GM13977 (cell line): ENCODE measurements around the gene SIAH1.
"Not testable (repeated sequence)": the region's sequence is repeated elsewhere in the genome, so short reads cannot be mapped to it uniquely, and the experiment has no call there.

Experiments used
- DNase-seq: peaks from one replicate; pipeline ENCODE4 v3.0.0; 2012; ENCODE audit warnings: low spot score
- CTCF ChIP-seq: IDR thresholded peaks from 2 replicates; pipeline ENCODE4 v1.5.1; 2012; ENCODE audit warnings: mild to moderate bottlenecking, control low read depth; ENCODE audit not compliant: insufficient read depth; ENCODE audit errors: extremely low read depth, missing control alignments
- in situ Hi-C: fragments of 300-500 bp; cut with MboI; formaldehyde crosslinking; loops from one replicate; pipeline ENCODE4 v1.12.0; 2022; ENCODE audit warnings: low sequenced_read_pairs, low pct_unique_long_range_greater_than_20kb, mixed read lengths, inconsistent platforms; ENCODE audit not compliant: unreplicated experiment

SIAH1 gene

GRCh38 chr16:48409839-48410632 lies 24.8 kb upstream of the SIAH1 start:
- DNase-seq = no peak
- TF ChIP-seq CTCF = no peak
- in situ Hi-C loops = no loop called here

DNA sequence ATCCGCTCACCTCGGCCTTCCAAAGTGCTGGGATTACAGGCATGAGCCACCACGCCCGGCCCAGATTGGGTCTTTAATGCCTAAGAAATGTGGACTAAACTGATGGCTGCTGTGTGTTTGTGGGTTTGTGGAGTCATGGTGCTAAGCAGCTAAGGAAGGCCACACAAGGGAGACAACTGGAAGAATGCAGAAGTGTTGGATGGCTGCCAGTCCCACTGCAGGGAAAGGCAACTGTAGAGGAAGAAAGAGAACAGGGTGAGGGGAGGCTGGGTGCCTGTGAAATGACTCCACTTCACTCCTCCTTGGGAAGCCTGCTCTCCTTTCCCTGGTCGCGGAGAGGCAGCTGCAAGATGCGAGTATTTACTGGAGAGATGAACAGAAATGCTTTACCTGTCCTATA lies 23.5 kb upstream of the SIAH1 start:
- DNase-seq = no peak
- no peak for TF ChIP-seq CTCF
- in situ Hi-C loops = no loop called here

DNA sequence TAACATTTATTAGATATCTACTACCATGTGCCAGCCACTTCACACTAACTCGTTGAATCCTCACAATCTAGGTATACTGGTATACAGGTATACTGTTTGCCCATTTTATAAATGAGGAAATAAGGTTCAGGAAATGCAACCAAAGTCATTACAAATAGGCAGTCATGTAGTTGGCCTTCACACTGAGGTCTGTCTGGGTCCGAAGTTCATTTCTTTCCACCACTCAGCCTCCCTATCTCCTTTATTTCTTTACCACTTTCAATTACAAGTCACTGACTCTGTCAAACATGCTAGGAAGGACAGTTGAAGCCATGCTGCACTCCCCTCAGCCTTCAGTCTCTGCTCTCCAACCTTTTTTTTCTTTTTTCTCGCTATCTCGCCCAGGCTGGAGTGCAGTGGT lies 20.7 kb upstream of the SIAH1 start:
- TF ChIP-seq CTCF = no peak
- in situ Hi-C loops = no loop called here
- DNase-seq = no peak

GRCh38 chr16:48405153-48405552 lies 19.9 kb upstream of the SIAH1 start:
- in situ Hi-C loops = no loop called here
- TF ChIP-seq CTCF = no peak
- no peak for DNase-seq

DNA sequence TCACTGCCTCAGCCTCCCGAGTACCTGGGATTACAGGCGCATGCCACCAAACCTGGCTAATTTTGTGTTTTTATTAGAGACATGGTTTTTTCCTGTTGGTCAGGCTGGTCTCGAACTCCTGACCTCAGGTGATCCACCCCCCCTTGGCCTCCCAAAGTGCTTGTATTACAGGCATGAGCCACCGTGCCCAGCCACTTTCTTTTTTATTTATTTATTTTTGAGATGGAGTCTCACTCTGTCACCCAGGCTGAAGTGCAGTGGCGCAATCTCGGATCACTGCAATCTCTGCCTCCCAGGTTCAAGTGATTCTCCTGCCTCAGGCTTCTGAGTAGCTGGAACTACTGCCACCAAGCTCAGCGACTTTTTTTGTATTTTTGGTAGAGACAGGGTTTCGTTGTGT lies 17.3 kb upstream of the SIAH1 start:
- DNase-seq, in situ Hi-C loops: not testable (repeated sequence)

DNA sequence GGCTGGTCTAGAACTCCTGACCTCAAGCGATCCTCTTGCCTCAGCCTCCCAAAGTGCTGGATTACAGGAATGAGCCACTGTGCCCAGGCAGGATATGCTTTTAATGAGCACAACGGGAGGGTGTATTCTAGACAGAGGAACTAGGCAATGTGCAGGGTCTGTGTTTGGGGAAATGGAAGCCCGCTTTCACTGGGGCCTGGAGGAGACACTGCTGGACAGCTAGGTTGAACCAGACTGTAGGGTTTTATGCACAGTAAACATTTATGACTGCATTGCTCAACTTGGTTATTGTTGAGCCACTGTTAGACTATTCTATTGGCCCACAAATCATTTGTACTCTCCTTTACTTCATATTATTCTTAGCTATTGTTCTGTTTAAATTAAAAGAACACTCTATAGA lies 10.2 kb upstream of the SIAH1 start:
- no peak for TF ChIP-seq CTCF
- in situ Hi-C loops = no loop called here
- no peak for DNase-seq

DNA sequence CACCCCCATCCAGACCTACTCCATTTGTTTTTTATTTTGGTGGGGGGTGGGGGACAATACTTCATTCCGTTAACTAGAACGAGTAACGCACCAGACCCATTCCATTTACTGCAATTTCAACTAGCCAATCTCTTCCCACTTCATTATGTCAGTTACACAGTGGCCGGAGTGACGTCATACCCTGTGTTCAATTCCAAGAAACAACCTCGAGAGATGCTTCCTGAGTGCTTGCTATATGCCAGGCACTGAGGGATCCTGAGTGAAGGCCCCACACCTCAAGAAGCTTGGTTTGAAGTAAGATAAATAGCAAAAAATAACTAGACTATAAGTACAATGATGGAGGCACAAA lies 9.1 kb upstream of the SIAH1 start:
- in situ Hi-C loops = no loop called here
- no peak for TF ChIP-seq CTCF
- DNase-seq = no peak
